BLaER1 treated with 17β-estradiol and CSF1 and Interleukin-3, amounts not matched to agents 10 nM and 100 nM (cell line): ENCODE results near the gene LRRC56.
A peak's percentile ranks its signal among the peaks of the same experiment; 100 is the strongest.

Source experiments
- H3K27ac ChIP-seq, 11 experiments: shearing (Covaris generic); formaldehyde crosslinking; 2 replicates each; pipeline ENCODE4 v1.8.1; 2022
- H3K27me3 ChIP-seq, 11 experiments: shearing (Covaris generic); formaldehyde crosslinking; 2 replicates each; pipeline ENCODE4 v1.8.1; 2022
- H3K36me3 ChIP-seq, 11 experiments: shearing (Covaris generic); formaldehyde crosslinking; 2 replicates each; pipeline ENCODE4 v1.8.1; 2022
- H3K4me1 ChIP-seq, 10 experiments: shearing (Covaris generic); formaldehyde crosslinking; 2 replicates each; pipeline ENCODE4 v1.8.1; 2022
- H3K4me2 ChIP-seq, 11 experiments: shearing (Covaris generic); formaldehyde crosslinking; 2 replicates each; pipeline ENCODE4 v1.8.1; 2022
- H3K4me3 ChIP-seq, 10 experiments: shearing (Covaris generic); formaldehyde crosslinking; 2 replicates each; pipeline ENCODE4 v1.8.1; 2022
- H3K9ac ChIP-seq, 11 experiments: shearing (Covaris generic); formaldehyde crosslinking; 2 replicates each; pipeline ENCODE4 v1.8.1; 2022
- H3K9me3 ChIP-seq, 11 experiments: shearing (Covaris generic); formaldehyde crosslinking; replicated peaks in 1 of 11; 2 replicates each; pipeline ENCODE4 v1.8.1; 2022
- H4K20me1 ChIP-seq, 11 experiments: shearing (Covaris generic); formaldehyde crosslinking; 2 replicates each; pipeline ENCODE4 v1.8.1; 2022
- Cebpa-rat ChIP-seq, 11 experiments: shearing (Covaris generic); IDR thresholded peaks; 2 replicates each; pipeline ENCODE4 v1.8.1; 2022

Gene LRRC56

GRCh38 chr11:595400-595799 lies 58.1 kb downstream of the LRRC56 start:
- Histone ChIP-seq H3K27ac (no peak overlapping the region), H3K9ac (peak overlapping the region in 4 of 11 experiments; percentile 9 to 40 (median 20); a peak in 1 of 22 replicates)

GRCh38 chr11:596374-596773 lies 59.0 kb downstream of the LRRC56 start:
- Histone ChIP-seq H3K36me3 (peaks cover 95 to 100% (median 97%) of the 10 kb centered on the region in 11 experiments), H3K4me3 (no peak overlapping the region), H4K20me1 (peaks cover 56 to 99% (median 90%) of the 10 kb centered on the region in 11 experiments; a peak in 21 of 22 replicates), H3K27ac (0 out of 22 replicates have a peak overlapping the region, but pooled peaks of 1 of the 11 experiments have one; percentile 6), H3K27me3 (no peaks in the 10 kb centered on the region), H3K9me3 (no peaks in the 10 kb centered on the region), H3K4me1 (no peaks in the 10 kb centered on the region), H3K9ac (no peak overlapping the region; a peak in 1 of 22 replicates), H3K4me2 (no peak overlapping the region)
- no peak for TF ChIP-seq Cebpa-rat (IDR thresholded peaks at IDR 0.05)

More at GRCh38 chr11:595400-595799, 58.1 kb downstream of the LRRC56 start:
- H3K4me3 ChIP-seq: no peak overlapping the region
- no peak for TF ChIP-seq Cebpa-rat (IDR thresholded peaks at IDR 0.05)
- no peaks in the 10 kb centered on the region for H3K9me3 ChIP-seq
- H3K27me3 ChIP-seq: no peaks in the 10 kb centered on the region
- H4K20me1 ChIP-seq: peaks cover 66 to 100% (median 94%) of the 10 kb centered on the region in 11 experiments; a peak in 21 of 22 replicates
- H3K36me3 ChIP-seq: peaks cover 96 to 100% (median 97%) of the 10 kb centered on the region in 11 experiments
- no peak overlapping the region for H3K4me2 ChIP-seq
- no peaks in the 10 kb centered on the region for H3K4me1 ChIP-seq

DNA sequence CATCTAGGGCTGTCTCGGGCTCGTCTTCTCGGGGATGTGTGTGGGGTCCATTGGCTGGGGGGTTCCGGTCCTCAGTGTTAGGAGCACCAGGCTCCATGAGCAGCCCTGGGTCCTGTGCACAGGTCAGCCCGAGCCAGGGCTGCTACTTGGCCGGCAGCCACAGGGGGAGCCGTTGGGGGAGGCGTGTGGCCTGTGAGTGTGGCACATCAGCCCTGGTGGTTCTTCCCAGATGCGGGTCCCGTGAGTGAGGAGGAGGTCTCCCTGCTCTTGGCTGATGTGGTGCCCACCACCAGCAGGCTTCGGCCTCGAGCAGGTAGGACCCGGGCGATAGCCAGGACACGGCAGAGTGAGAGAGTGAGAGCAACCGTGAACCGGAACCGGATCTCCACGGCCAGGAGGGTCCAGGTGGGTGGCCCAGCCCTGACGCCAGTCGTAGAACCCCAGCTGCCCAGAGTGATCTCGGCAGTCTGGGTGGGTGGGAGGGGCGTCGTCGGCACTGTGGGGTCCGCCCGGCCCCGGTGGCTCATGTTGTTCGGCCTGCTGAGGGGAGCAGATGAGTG lies 59.9 kb downstream of the LRRC56 start:
- no peak for TF ChIP-seq Cebpa-rat (IDR thresholded peaks at IDR 0.05)
- H3K27ac ChIP-seq: no peak overlapping the region
- H3K4me3 ChIP-seq: no peak overlapping the region
- H3K27me3 ChIP-seq: no peaks in the 10 kb centered on the region
- H4K20me1 ChIP-seq: peaks cover 60 to 99% (median 93%) of the 10 kb centered on the region in 11 experiments; a peak in 21 of 22 replicates
- no peaks in the 10 kb centered on the region for H3K4me1 ChIP-seq
- H3K4me2 ChIP-seq: no peak overlapping the region
- H3K9ac ChIP-seq: no peak overlapping the region
- H3K36me3 ChIP-seq: peaks cover 96 to 100% (median 98%) of the 10 kb centered on the region in 11 experiments
- no peaks in the 10 kb centered on the region for H3K9me3 ChIP-seq

- H3K27me3 ChIP-seq: no peaks in the 10 kb centered on the region
- H3K36me3 ChIP-seq: peaks cover 96 to 100% (median 98%) of the 10 kb centered on the region in 11 experiments
- H3K27ac ChIP-seq: no peak overlapping the region
- no peak overlapping the region for H3K9ac ChIP-seq
- no peak overlapping the region for H3K4me2 ChIP-seq
- no peaks in the 10 kb centered on the region for H3K9me3 ChIP-seq
- H4K20me1 ChIP-seq: peaks cover 60 to 99% (median 93%) of the 10 kb centered on the region in 11 experiments; a peak in 21 of 22 replicates
- no peak for TF ChIP-seq Cebpa-rat (IDR thresholded peaks at IDR 0.05)
- H3K4me3 ChIP-seq: no peak overlapping the region
- no peaks in the 10 kb centered on the region for H3K4me1 ChIP-seq
These were observed 60.8 kb downstream of the LRRC56 start for GRCh38 chr11:598005-598680.

- peaks cover 96 to 100% (median 98%) of the 10 kb centered on the region in 11 experiments for H3K36me3 ChIP-seq
- H3K9ac ChIP-seq: 0 out of 22 replicates have a peak overlapping the region, but pooled peaks of 2 of the 11 experiments have one; percentile 7 to 13
- TF ChIP-seq Cebpa-rat (IDR thresholded peaks at IDR 0.05): no peak
- H3K4me2 ChIP-seq: no peak overlapping the region
- H3K9me3 ChIP-seq: no peaks in the 10 kb centered on the region
- no peak overlapping the region for H3K27ac ChIP-seq
- peaks cover 37 to 99% (median 89%) of the 10 kb centered on the region in 11 experiments; a peak in 21 of 22 replicates for H4K20me1 ChIP-seq
- no peaks in the 10 kb centered on the region for H3K27me3 ChIP-seq
- H3K4me1 ChIP-seq: no peaks in the 10 kb centered on the region
- H3K4me3 ChIP-seq: no peak overlapping the region
These were observed 64.4 kb downstream of the LRRC56 start for GRCh38 chr11:601573-602245.

GRCh38 chr11:603154-603553 lies 65.8 kb downstream of the LRRC56 start:
- H3K4me2 ChIP-seq: no peak overlapping the region
- no peaks in the 10 kb centered on the region for H3K27me3 ChIP-seq
- H3K36me3 ChIP-seq: peaks cover 98 to 100% (median 99%) of the 10 kb centered on the region in 11 experiments
- no peak overlapping the region for H3K27ac ChIP-seq
- TF ChIP-seq Cebpa-rat (IDR thresholded peaks at IDR 0.05): no peak
- H3K4me1 ChIP-seq: peaks cover 1 to 7% (median 3%) of the 10 kb centered on the region in 10 experiments; a peak in 14 of 20 replicates
- peaks cover 31 to 100% (median 91%) of the 10 kb centered on the region in 11 experiments; a peak in 21 of 22 replicates for H4K20me1 ChIP-seq
- no peak overlapping the region for H3K9ac ChIP-seq
- no peaks in the 10 kb centered on the region for H3K9me3 ChIP-seq
- H3K4me3 ChIP-seq: no peak overlapping the region
